ENCODE data around the gene PLA2G6.

PLA2G6 gene

GRCh38 chr22:38202437-38203089 is 20.9 kb upstream of the PLA2G6 start (continued):
- TF ChIP-seq, protein P1, sequence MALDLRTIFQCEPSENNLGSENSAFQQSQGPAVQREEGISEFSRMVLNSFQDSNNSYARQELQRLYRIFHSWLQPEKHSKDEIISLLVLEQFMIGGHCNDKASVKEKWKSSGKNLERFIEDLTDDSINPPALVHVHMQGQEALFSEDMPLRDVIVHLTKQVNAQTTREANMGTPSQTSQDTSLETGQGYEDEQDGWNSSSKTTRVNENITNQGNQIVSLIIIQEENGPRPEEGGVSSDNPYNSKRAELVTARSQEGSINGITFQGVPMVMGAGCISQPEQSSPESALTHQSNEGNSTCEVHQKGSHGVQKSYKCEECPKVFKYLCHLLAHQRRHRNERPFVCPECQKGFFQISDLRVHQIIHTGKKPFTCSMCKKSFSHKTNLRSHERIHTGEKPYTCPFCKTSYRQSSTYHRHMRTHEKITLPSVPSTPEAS (tag by site-specific recombination; IDR thresholded peaks at IDR 0.05), result peak; percentile 63
- TF ChIP-seq ZNF555 (tag by site-specific recombination; conservative IDR thresholded peaks at IDR 0.05) (no peak), ZNF341 (tag by site-specific recombination; IDR thresholded peaks at IDR 0.05; ENCODE audit: low read depth) (no peak), ZNF692 (tag by site-specific recombination; IDR thresholded peaks at IDR 0.05) (peak; percentile 60), ZNF416 (tag by site-specific recombination; IDR thresholded peaks at IDR 0.05) (no peak), ZNF777 (tag by site-specific recombination; IDR thresholded peaks at IDR 0.05; ENCODE audit: borderline replicate concordance) (peak; percentile 91; the same call in 1 of the 2 replicates), MYNN (tag by site-specific recombination; IDR thresholded peaks at IDR 0.05; ENCODE audit: borderline replicate concordance) (no peak), TSHZ1 (tag by site-specific recombination; IDR thresholded peaks at IDR 0.05; ENCODE audit: borderline replicate concordance) (no peak), ZNF660 (tag by site-specific recombination; IDR thresholded peaks at IDR 0.05) (no peak), ZNF292 (tag by site-specific recombination; IDR thresholded peaks at IDR 0.05; ENCODE audit: borderline replicate concordance, low read depth) (0 out of 2 replicates have a peak, but pooled peaks have one; percentile 7), KLF16 (tag by site-specific recombination; IDR thresholded peaks at IDR 0.05) (peak; percentile 91), ZBTB10 (tag by site-specific recombination; IDR thresholded peaks at IDR 0.05) (no peak), ZNF350 (tag by site-specific recombination; IDR thresholded peaks at IDR 0.05) (no peak), ZNF585B (tag by site-specific recombination; IDR thresholded peaks at IDR 0.05) (0 out of 2 replicates have a peak, but pooled peaks have one; percentile 5), GLIS2 (tag by site-specific recombination; IDR thresholded peaks at IDR 0.05) (peak; percentile 80), ZNF174 (tag by site-specific recombination; IDR thresholded peaks at IDR 0.05) (no peak), ZNF843 (tag by site-specific recombination; IDR thresholded peaks at IDR 0.05) (no peak), WT1 (tag by site-specific recombination; IDR thresholded peaks at IDR 0.05) (peak; percentile 25; the same call in 1 of the 2 replicates), ZXDB (tag by site-specific recombination; IDR thresholded peaks at IDR 0.05) (peak; percentile 46; the same call in 1 of the 2 replicates), ZBTB48 (tag by site-specific recombination; IDR thresholded peaks at IDR 0.05) (no peak), ZBTB8A (tag by site-specific recombination; IDR thresholded peaks at IDR 0.05) (no peak)
- TF ChIP-seq, protein P2, sequence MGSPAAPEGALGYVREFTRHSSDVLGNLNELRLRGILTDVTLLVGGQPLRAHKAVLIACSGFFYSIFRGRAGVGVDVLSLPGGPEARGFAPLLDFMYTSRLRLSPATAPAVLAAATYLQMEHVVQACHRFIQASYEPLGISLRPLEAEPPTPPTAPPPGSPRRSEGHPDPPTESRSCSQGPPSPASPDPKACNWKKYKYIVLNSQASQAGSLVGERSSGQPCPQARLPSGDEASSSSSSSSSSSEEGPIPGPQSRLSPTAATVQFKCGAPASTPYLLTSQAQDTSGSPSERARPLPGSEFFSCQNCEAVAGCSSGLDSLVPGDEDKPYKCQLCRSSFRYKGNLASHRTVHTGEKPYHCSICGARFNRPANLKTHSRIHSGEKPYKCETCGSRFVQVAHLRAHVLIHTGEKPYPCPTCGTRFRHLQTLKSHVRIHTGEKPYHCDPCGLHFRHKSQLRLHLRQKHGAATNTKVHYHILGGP (tag by site-specific recombination; IDR thresholded peaks at IDR 0.05), result no peak
- TF ChIP-seq, protein P3, sequence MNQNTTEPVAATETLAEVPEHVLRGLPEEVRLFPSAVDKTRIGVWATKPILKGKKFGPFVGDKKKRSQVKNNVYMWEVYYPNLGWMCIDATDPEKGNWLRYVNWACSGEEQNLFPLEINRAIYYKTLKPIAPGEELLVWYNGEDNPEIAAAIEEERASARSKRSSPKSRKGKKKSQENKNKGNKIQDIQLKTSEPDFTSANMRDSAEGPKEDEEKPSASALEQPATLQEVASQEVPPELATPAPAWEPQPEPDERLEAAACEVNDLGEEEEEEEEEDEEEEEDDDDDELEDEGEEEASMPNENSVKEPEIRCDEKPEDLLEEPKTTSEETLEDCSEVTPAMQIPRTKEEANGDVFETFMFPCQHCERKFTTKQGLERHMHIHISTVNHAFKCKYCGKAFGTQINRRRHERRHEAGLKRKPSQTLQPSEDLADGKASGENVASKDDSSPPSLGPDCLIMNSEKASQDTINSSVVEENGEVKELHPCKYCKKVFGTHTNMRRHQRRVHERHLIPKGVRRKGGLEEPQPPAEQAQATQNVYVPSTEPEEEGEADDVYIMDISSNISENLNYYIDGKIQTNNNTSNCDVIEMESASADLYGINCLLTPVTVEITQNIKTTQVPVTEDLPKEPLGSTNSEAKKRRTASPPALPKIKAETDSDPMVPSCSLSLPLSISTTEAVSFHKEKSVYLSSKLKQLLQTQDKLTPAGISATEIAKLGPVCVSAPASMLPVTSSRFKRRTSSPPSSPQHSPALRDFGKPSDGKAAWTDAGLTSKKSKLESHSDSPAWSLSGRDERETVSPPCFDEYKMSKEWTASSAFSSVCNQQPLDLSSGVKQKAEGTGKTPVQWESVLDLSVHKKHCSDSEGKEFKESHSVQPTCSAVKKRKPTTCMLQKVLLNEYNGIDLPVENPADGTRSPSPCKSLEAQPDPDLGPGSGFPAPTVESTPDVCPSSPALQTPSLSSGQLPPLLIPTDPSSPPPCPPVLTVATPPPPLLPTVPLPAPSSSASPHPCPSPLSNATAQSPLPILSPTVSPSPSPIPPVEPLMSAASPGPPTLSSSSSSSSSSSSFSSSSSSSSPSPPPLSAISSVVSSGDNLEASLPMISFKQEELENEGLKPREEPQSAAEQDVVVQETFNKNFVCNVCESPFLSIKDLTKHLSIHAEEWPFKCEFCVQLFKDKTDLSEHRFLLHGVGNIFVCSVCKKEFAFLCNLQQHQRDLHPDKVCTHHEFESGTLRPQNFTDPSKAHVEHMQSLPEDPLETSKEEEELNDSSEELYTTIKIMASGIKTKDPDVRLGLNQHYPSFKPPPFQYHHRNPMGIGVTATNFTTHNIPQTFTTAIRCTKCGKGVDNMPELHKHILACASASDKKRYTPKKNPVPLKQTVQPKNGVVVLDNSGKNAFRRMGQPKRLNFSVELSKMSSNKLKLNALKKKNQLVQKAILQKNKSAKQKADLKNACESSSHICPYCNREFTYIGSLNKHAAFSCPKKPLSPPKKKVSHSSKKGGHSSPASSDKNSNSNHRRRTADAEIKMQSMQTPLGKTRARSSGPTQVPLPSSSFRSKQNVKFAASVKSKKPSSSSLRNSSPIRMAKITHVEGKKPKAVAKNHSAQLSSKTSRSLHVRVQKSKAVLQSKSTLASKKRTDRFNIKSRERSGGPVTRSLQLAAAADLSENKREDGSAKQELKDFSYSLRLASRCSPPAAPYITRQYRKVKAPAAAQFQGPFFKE (tag by site-specific recombination; IDR thresholded peaks at IDR 0.05; ENCODE audit: borderline replicate concordance), result no peak
